Esophagus muscularis mucosa (tissue), 4 donors: ENCODE results near the gene CERCAM. TPM values are rescaled to one million over a fixed set of nuclear protein-coding genes. Genes with fewer than 3 reads are reported as not detected.
"Not testable (repeated sequence)": the region's sequence is repeated elsewhere in the genome, so short reads cannot be mapped to it uniquely, and the experiment has no call there.

ENCODE experiments used
- DNase-seq: peaks from one replicate; pipeline ENCODE4 v3.0.0-alpha.2; 2017; ENCODE audit errors: extremely low spot score
- H3K27ac ChIP-seq, 4 donors: fragments of 200-600 bp; sonication (generic); replicated peaks in 1 of 4; 1 replicate in 3 of 4; 2 replicates in 1 of 4; pipeline ENCODE4 v1.5.1; 2016 to 2019; ENCODE audit warnings: mild to moderate bottlenecking in 1 of 4
- H3K27me3 ChIP-seq, 4 donors: fragments of 200-600 bp; sonication (generic); one replicate each; pipeline versions ENCODE4 v1.5.1 to v1.6.0; 2016 to 2019
- H3K36me3 ChIP-seq, 4 donors: fragments of 200-600 bp; sonication (generic); one replicate each; pipeline ENCODE4 v1.5.1; 2016 to 2019
- H3K4me1 ChIP-seq, 4 donors: fragments of 200-600 bp; sonication (generic); one replicate each; pipeline ENCODE4 v1.5.1; 2016 to 2019
- H3K4me3 ChIP-seq, 4 donors: fragments of 200-600 bp; sonication (generic); 1 replicate in 2 of 4; 2 replicates in 2 of 4; pipeline ENCODE4 v1.5.1; 2016 to 2019; ENCODE audit warnings: mild to moderate bottlenecking in 4 of 4, moderate library complexity in 1 of 4
- H3K9me3 ChIP-seq, 4 donors: fragments of 200-600 bp; sonication (generic); 1 replicate in 3 of 4; 2 replicates in 1 of 4; pipeline ENCODE4 v1.5.1; 2016 to 2019
- EP300 ChIP-seq: sonication (generic); formaldehyde crosslinking; IDR thresholded peaks from one replicate; pipeline ENCODE4 v1.6.1; 2017; ENCODE audit warnings: antibody characterized with exemption
- POLR2A ChIP-seq: fragments of 450-650 bp; IDR thresholded peaks from one replicate; pipeline ENCODE4 v1.6.1; 2017; ENCODE audit warnings: antibody characterized with exemption, moderate library complexity, mild to moderate bottlenecking, low read depth
- POLR2AphosphoS5 ChIP-seq, 2 donors: sonication (generic); formaldehyde crosslinking; IDR thresholded peaks; one replicate each; pipeline ENCODE4 v1.6.1; 2017; ENCODE audit warnings: antibody characterized with exemption in 2 of 2
- WGBS: methylation state at CpG from one replicate; pipeline ENCODE4 v1.1.5; 2018; 5-methylcytosine and 5-hydroxymethylcytosine counted together
- intact Hi-C: fragments of 100-400 bp; cut with DNase I; formaldehyde crosslinking; loops from one replicate; pipeline ENCODE4 v1.15.1; 2023
- total RNA-seq, 4 donors: library from RNA; depleted of rRNA; stranded (reverse); fragments of >200 nt; gene quantifications; one replicate each; pipeline versions ENCODE4 v1.1.0 to v1.2.1, GENCODE V29; 2016
- TF ChIP-seq, protein P1 (sequence below), 3 experiments: fragments of 200-600 bp in 2 of 3; fragments of 450-650 bp in 1 of 3; sonication (generic) in 2 of 3; IDR thresholded peaks; one replicate each; pipeline ENCODE4 v1.5.1; 2017 to 2019; ENCODE audit warnings: antibody characterized with exemption in 3 of 3, mild to moderate bottlenecking in 2 of 3, moderate library complexity in 1 of 3

CERCAM gene
- total RNA-seq, 4 donors from 2014 or later = 21.7 to 31.0 (median 27.5) TPM

DNA sequence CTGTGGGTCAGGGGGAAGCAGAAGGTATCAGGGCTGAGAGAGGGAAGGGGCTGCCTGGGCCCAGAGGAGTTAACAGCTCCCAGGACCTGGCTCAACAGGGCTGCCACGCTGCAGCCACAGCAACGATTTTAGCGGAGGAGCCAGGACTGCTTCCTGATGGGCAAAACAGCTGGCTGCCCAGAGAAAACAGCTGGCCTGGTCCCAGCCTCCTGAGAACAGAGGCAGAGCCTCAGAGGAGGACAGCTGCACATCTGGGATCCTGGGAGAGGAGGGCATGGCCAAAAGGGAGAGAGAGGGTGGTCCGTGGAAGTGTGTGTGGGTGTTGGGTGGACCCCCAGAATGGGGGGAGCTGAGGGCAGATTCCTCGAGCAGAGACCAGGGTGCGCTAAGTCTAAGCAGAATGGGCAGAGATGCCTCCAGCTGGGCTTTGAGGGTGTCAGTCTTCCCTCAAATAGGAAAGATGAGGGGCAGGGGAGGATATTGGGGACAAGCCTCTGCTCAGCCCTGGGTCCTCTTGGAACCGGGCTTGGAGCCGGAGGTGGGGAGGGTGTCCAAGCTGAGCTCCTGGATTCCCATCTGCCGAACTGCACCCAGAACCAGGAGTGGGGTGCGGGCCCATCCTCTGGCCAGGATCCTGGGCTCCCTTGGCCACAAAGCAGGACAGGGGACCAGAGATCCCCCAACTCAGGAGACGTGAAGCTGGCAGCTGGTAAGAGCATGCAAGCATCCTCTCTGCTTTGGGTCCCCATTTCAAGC lies 9.1 kb upstream of the CERCAM start:
- 49% methylated on average over 9 of the region's 11 CpGs for whole genome bisulfite sequencing

DNA sequence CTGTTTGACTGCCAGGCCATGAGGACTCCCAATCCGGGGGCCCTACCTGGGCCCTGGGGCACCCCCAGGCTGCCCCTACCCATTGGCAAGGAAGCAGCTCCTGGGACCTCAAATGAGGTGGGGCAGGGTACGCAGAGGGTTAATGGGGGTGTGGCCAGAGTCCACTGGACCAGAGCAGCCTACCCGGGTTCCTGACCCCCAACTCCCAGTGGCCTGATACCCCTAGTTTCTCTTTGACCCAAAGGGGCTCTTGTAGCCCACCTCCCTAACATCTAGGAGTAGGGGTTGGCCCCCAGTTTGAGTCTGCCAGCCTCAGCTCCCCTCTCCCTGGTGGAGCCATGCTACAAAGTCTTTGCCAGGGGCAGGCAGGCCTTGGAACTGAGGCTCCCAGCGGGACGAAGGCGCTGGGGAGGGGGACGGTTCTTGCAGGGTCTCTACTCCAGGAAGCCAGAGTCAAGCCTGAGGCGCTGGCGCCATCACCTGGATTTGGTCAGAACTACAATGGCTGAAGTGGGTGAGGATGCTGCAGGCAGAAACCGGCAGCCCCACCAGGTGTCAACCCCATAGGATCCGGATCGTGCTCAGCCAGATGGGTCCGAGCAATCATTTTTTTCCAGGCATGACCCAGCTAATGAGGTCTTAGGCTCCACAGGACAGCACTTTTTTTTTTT lies 8.4 kb upstream of the CERCAM start:
- H3K27me3 ChIP-seq = peaks cover 0 to 82% (median 3%) of the 10 kb centered on the region in 4 donors
- no peak for DNase-seq
- 8% methylated on average over 10 of the region's 13 CpGs for WGBS

More for the DNA sequence above, 9.1 kb upstream of the CERCAM start:
- TF ChIP-seq POLR2A = no peak
- no peak for TF ChIP-seq EP300
- TF ChIP-seq, protein P1, sequence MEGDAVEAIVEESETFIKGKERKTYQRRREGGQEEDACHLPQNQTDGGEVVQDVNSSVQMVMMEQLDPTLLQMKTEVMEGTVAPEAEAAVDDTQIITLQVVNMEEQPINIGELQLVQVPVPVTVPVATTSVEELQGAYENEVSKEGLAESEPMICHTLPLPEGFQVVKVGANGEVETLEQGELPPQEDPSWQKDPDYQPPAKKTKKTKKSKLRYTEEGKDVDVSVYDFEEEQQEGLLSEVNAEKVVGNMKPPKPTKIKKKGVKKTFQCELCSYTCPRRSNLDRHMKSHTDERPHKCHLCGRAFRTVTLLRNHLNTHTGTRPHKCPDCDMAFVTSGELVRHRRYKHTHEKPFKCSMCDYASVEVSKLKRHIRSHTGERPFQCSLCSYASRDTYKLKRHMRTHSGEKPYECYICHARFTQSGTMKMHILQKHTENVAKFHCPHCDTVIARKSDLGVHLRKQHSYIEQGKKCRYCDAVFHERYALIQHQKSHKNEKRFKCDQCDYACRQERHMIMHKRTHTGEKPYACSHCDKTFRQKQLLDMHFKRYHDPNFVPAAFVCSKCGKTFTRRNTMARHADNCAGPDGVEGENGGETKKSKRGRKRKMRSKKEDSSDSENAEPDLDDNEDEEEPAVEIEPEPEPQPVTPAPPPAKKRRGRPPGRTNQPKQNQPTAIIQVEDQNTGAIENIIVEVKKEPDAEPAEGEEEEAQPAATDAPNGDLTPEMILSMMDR (IDR thresholded peaks at IDR 0.05) = no peak
- TF ChIP-seq POLR2AphosphoS5 (IDR thresholded peaks at IDR 0.05) = no peak
- Histone ChIP-seq H3K4me3 (no peak overlapping the region), H3K27me3 (peaks cover 0 to 84% (median 3%) of the 10 kb centered on the region in 4 donors), H3K9me3 (no peaks in the 10 kb centered on the region), H3K36me3 (no peaks in the 10 kb centered on the region), H3K27ac (no peak overlapping the region), H3K4me1 (peaks cover 0 to 6% (median 5%) of the 10 kb centered on the region in 4 donors)
- intact Hi-C loops = loop anchor here (5.0 kb wide), 1 partner anchor 49 kb away; no protein-coding TSS in a partner anchor
- DNase-seq = no peak

DNA sequence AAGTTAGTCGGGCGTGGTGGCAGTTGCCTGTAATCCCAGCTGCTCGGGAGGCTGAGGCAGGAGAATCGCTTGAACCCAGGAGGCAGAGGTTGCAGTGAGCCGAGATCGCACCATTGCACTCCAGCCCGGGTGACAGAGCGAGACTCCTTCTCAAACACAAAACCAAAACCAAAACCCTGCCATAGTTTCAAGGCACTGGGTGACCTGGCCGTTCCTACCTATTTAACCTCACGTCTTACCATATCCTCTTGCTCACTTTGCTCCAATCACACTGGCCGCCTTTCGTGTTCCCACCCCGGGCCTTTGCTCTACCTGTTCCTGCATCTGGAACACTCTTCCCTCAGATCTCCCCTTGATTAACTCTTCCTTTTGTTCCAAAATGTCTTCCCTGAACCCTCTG lies 6.9 kb upstream of the CERCAM start:
- not testable (repeated sequence) for DNase-seq, H3K9me3 ChIP-seq, H3K27ac ChIP-seq, H3K36me3 ChIP-seq, H3K4me3 ChIP-seq, H3K4me1 ChIP-seq
- 91% methylated on average over 13 of the region's 13 CpGs for WGBS
- intact Hi-C loops = loop anchor here (5.0 kb wide), 1 partner anchor 51 kb away; no protein-coding TSS in a partner anchor
- peaks cover 0 to 67% (median 3%) of the 10 kb centered on the region in 4 donors for H3K27me3 ChIP-seq

More for the DNA sequence above, 8.4 kb upstream of the CERCAM start:
- Histone ChIP-seq H3K9me3 (no peaks in the 10 kb centered on the region), H3K4me1 (peaks cover 0 to 6% (median 5%) of the 10 kb centered on the region in 4 donors), H3K27ac (no peak overlapping the region), H3K4me3 (no peak overlapping the region), H3K36me3 (no peaks in the 10 kb centered on the region)
- TF ChIP-seq POLR2AphosphoS5 (IDR thresholded peaks at IDR 0.05) (no peak), EP300 (no peak)
- TF ChIP-seq, protein P1 (IDR thresholded peaks at IDR 0.05) = peak; percentile 42 to 52 (median 47)
- intact Hi-C loops = loop anchor here (5.0 kb wide), 1 partner anchor 50 kb away; no protein-coding TSS in a partner anchor

DNA sequence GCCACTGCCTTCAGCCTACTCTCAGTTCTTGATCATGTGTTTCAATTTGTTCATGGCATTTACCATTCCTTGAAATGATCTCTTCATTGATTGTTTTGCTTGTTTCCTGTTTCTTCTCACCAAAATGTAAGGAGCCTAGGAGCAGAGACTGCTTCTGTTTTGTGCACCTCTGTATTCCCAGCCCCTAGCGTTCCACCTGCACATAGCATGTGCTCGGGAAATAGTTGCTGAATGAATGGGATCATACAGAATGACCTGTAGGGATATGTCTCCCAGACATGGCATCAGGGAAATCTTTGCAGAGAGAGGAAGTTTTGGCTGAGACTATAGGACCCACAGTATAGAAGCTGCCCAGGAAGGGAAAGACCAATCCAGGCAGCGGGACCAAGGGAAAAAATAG lies 6.2 kb upstream of the CERCAM start:
- intact Hi-C loops = loop anchor here (5.0 kb wide), 1 partner anchor 52 kb away; no protein-coding TSS in a partner anchor

More for the DNA sequence above, 6.2 kb upstream of the CERCAM start:
- Histone ChIP-seq H3K27ac (no peak overlapping the region), H3K27me3 (peaks cover 0 to 60% (median 3%) of the 10 kb centered on the region in 4 donors), H3K4me1 (peaks cover 7 to 9% (median 8%) of the 10 kb centered on the region in 4 donors), H3K36me3 (no peaks in the 10 kb centered on the region), H3K9me3 (no peaks in the 10 kb centered on the region), H3K4me3 (no peak overlapping the region)
- WGBS = 55% methylated on average over 3 of the region's 3 CpGs
- TF ChIP-seq, protein P1 (IDR thresholded peaks at IDR 0.05) = no peak
- TF ChIP-seq EP300 (no peak), POLR2A (no peak), POLR2AphosphoS5 (IDR thresholded peaks at IDR 0.05) (no peak)
- no peak for DNase-seq
